PC-9 (cell line): ENCODE results near the gene RNF114. TPM values are rescaled to one million over a fixed set of nuclear protein-coding genes. Genes with fewer than 3 reads are reported as not detected.
A peak's percentile ranks its signal among the peaks of the same experiment; 100 is the strongest.

Source experiments
- BruUV-seq: library from RNA; stranded (reverse); fragments of 400-500 nt; replicated peaks from 2 replicates; lab custom pipeline; 2021; lab: Mats Ljungman, UMichigan
- CTCF ChIA-PET: fragments of 300-600 bp; sonication (Branson Sonifier 250); formaldehyde crosslinking; loops from one replicate; lab custom pipeline; 2022; ENCODE audit warnings: antibody characterized with exemption; lab: Charles Lee
- POLR2A ChIA-PET: fragments of 300-600 bp; sonication (Branson Sonifier 250); formaldehyde crosslinking; loops from one replicate; lab custom pipeline; 2022; ENCODE audit warnings: antibody characterized with exemption; ENCODE audit not compliant: unreplicated experiment; lab: Charles Lee
- DNase-seq, 2 experiments: peaks; one replicate each; pipeline versions ENCODE4 v3.0.0 to v3.0.0-alpha.2; 2015 to 2022; ENCODE audit warnings: mixed read lengths in 1 of 2
- H2AFZ ChIP-seq: fragments of 200-600 bp; sonication (generic); 2 replicates; pipeline ENCODE4 v1.8.1; 2017; ENCODE audit warnings: antibody characterized with exemption
- H3F3A ChIP-seq: fragments of 200-600 bp; sonication (generic); 2 replicates; pipeline ENCODE4 v1.8.1; 2017; ENCODE audit warnings: antibody characterized with exemption, mild to moderate bottlenecking, low read depth; ENCODE audit not compliant: insufficient read depth
- H3K27ac ChIP-seq: fragments of 200-600 bp; sonication (generic); 2 replicates; pipeline ENCODE4 v1.6.1; 2016; ENCODE audit warnings: mixed run types
- H3K27me3 ChIP-seq: fragments of 200-600 bp; sonication (generic); 2 replicates; pipeline ENCODE4 v1.6.1; 2016; ENCODE audit warnings: low read depth, mixed run types; ENCODE audit not compliant: insufficient read depth
- H3K36me3 ChIP-seq: fragments of 200-600 bp; sonication (generic); 2 replicates; pipeline ENCODE4 v1.6.1; 2016; ENCODE audit warnings: low read depth, mixed run types
- H3K4me1 ChIP-seq: fragments of 200-600 bp; sonication (generic); replicated peaks from 2 replicates; pipeline ENCODE4 v1.6.1; 2016; ENCODE audit warnings: mixed run types; ENCODE audit not compliant: insufficient read depth
- H3K4me2 ChIP-seq: fragments of 200-600 bp; sonication (generic); 2 replicates; pipeline ENCODE4 v1.6.1; 2017; ENCODE audit warnings: mixed run types
- H3K4me3 ChIP-seq: fragments of 200-600 bp; sonication (generic); 2 replicates; pipeline ENCODE4 v1.6.1; 2016; ENCODE audit warnings: mixed run types
- H3K79me2 ChIP-seq: fragments of 200-600 bp; sonication (generic); 2 replicates; pipeline ENCODE4 v1.6.1; 2017; ENCODE audit warnings: low read depth, mixed run types
- H3K9me2 ChIP-seq: fragments of 200-600 bp; sonication (generic); 2 replicates; pipeline ENCODE4 v1.8.1; 2017; ENCODE audit warnings: mild to moderate bottlenecking; ENCODE audit not compliant: insufficient read depth
- H3K9me3 ChIP-seq: fragments of 200-600 bp; sonication (generic); 2 replicates; pipeline ENCODE4 v1.8.1; 2016; ENCODE audit warnings: low read depth; ENCODE audit not compliant: insufficient read depth
- H4K20me1 ChIP-seq: fragments of 200-600 bp; sonication (generic); 2 replicates; pipeline ENCODE4 v1.8.1; 2017; ENCODE audit not compliant: insufficient read depth
- EZH2 ChIP-seq: fragments of 200-600 bp; sonication (generic); IDR thresholded peaks from 2 replicates; pipeline ENCODE4 v1.8.0; 2017; ENCODE audit warnings: antibody characterized with exemption, low read depth
- intact Hi-C: fragments of 100-400 bp; cut with micrococcal nuclease; formaldehyde crosslinking; loops from one replicate; pipeline ENCODE4 v1.10.0; 2022; ENCODE audit not compliant: unreplicated experiment
- total RNA-seq: library from RNA; stranded (reverse); gene quantifications from 2 replicates; pipeline ENCODE4 v1.2.3, GENCODE V29; 2021
- TF ChIP-seq, protein P1 (sequence below): fragments of 200-600 bp; sonication (generic); conservative IDR thresholded peaks from 2 replicates; pipeline ENCODE4 v1.6.1; 2017; ENCODE audit warnings: mixed run types, antibody characterized with exemption, mild to moderate bottlenecking, moderate library complexity

The RNF114 gene
- total RNA-seq, 1 experiment from 2014 or later, result 92.5 TPM

DNA sequence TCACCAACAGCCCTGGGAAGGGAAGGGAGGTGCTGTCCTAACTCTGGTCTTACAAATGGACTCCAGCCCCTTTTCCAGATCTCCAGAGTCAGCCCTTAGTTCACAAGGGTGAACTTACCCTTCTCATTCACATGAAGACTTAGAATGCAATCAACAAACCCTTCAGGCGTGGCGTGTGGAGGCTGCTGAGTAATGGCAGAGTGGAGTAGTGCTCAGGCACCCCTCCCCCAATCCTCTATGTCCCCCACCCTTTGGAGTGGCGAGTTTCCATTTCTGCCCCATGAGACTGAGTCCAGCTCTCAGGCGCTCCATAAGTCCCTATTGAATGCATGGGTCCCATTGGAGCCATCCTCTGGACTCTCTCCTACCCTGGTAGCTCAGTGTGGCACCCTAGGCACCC, 49.9 kb downstream of the RNF114 start:
- ChIA-PET POLR2A (interaction anchor here (0.6 kb wide), 1 partner anchor 30 kb away, joined by 3 read pairs; no protein-coding TSS in a partner anchor), CTCF (interaction anchor here (0.7 to 1.1 kb wide), 2 partner anchors 50 to 85 kb away, joined by 3 to 4 read pairs; no protein-coding TSS in a partner anchor)
- Histone ChIP-seq H3K27ac (no peak overlapping the region), H3K9me2 (no peaks in the 10 kb centered on the region), H3K4me3 (no peak overlapping the region), H3K4me1 (peaks cover 10% of the 10 kb centered on the region), H3K4me2 (no peak overlapping the region), H3K36me3 (no peaks in the 10 kb centered on the region), H3K9me3 (no peaks in the 10 kb centered on the region), H2AFZ (no peak overlapping the region), H3F3A (0 out of 2 replicates have a peak, but pooled peaks cover 13% of the 10 kb centered on the region), H3K27me3 (no peaks in the 10 kb centered on the region), H4K20me1 (no peaks in the 10 kb centered on the region), H3K79me2 (no peaks in the 10 kb centered on the region)
- BruUV-seq, result no TSS peak
- peak in 1 of 2 experiments; percentile 12 for DNase-seq
- TF ChIP-seq EZH2, result no peak
- TF ChIP-seq, protein P1, sequence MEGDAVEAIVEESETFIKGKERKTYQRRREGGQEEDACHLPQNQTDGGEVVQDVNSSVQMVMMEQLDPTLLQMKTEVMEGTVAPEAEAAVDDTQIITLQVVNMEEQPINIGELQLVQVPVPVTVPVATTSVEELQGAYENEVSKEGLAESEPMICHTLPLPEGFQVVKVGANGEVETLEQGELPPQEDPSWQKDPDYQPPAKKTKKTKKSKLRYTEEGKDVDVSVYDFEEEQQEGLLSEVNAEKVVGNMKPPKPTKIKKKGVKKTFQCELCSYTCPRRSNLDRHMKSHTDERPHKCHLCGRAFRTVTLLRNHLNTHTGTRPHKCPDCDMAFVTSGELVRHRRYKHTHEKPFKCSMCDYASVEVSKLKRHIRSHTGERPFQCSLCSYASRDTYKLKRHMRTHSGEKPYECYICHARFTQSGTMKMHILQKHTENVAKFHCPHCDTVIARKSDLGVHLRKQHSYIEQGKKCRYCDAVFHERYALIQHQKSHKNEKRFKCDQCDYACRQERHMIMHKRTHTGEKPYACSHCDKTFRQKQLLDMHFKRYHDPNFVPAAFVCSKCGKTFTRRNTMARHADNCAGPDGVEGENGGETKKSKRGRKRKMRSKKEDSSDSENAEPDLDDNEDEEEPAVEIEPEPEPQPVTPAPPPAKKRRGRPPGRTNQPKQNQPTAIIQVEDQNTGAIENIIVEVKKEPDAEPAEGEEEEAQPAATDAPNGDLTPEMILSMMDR, result no peak
- intact Hi-C loops, result no loop called here

- Histone ChIP-seq H3K27me3 (no peaks in the 10 kb centered on the region), H3K9me3 (no peaks in the 10 kb centered on the region), H3K4me1 (peaks cover 9% of the 10 kb centered on the region), H3K4me2 (no peak overlapping the region), H3K79me2 (no peaks in the 10 kb centered on the region), H3K36me3 (no peaks in the 10 kb centered on the region), H2AFZ (no peak overlapping the region), H3K27ac (no peak overlapping the region), H3F3A (0 out of 2 replicates have a peak, but pooled peaks cover 13% of the 10 kb centered on the region), H3K4me3 (no peak overlapping the region), H4K20me1 (no peaks in the 10 kb centered on the region), H3K9me2 (no peaks in the 10 kb centered on the region)
- TF ChIP-seq EZH2, result no peak
- TF ChIP-seq, protein P1, result no peak
- ChIA-PET POLR2A (interaction anchor here (0.6 kb wide), 1 partner anchor 742 kb away, joined by 4 read pairs; no protein-coding TSS in a partner anchor), CTCF (interaction anchor here (0.6 to 1.1 kb wide), 2 partner anchors 11 to 84 kb away, joined by 4 to 8 read pairs; no protein-coding TSS in a partner anchor)
- BruUV-seq, result no TSS peak
- intact Hi-C loops, result no loop called here
- DNase-seq, result no peak
Measured at GRCh38 chr20:49987015-49987867, 51.0 kb downstream of the RNF114 start.

- CTCF ChIA-PET, result interaction anchor here (0.6 kb wide), 1 partner anchor 82 kb away, joined by 4 read pairs; no protein-coding TSS in a partner anchor
- Histone ChIP-seq H3K9me3 (no peaks in the 10 kb centered on the region), H3K9me2 (no peaks in the 10 kb centered on the region), H3K4me3 (no peak overlapping the region), H3K4me1 (peaks cover 4% of the 10 kb centered on the region), H3K27me3 (no peaks in the 10 kb centered on the region), H4K20me1 (no peaks in the 10 kb centered on the region), H2AFZ (no peak overlapping the region), H3K4me2 (no peak overlapping the region), H3F3A (0 out of 2 replicates have a peak, but pooled peaks cover 13% of the 10 kb centered on the region), H3K36me3 (no peaks in the 10 kb centered on the region), H3K79me2 (no peaks in the 10 kb centered on the region), H3K27ac (no peak overlapping the region)
- TF ChIP-seq, protein P1, result no peak
- TF ChIP-seq EZH2, result no peak
- no TSS peak for BruUV-seq
- intact Hi-C loops, result no loop called here
- POLR2A ChIA-PET, result no interaction called here
- DNase-seq, result peak in 1 of 2 experiments; percentile 39
Measured at GRCh38 chr20:49987868-49988690, 51.9 kb downstream of the RNF114 start.
